Ureter (tissue), 1 donor: ENCODE data around the gene ANO3. TPM values are rescaled to one million over a fixed set of nuclear protein-coding genes. Genes with fewer than 3 reads are reported as not detected.
"Not testable (repeated sequence)": the region's sequence is repeated elsewhere in the genome, so short reads cannot be mapped to it uniquely, and the experiment has no call there.

ENCODE experiments used
- DNase-seq: peaks from one replicate; pipeline ENCODE4 v3.0.0-alpha.2; 2020; ENCODE audit warnings: low spot score
- total RNA-seq: library from RNA; stranded (reverse); gene quantifications from one replicate; pipeline ENCODE4 v1.2.4, GENCODE V29; 2023
- donor health status: DM: yes; HTN: yes; CAD: no.

The ANO3 gene
- total RNA-seq, 1 donor from 2014 or later = 0.55 TPM

- DNase-seq = no peak
These were observed 241.0 kb downstream of the ANO3 start for GRCh38 chr11:26572770-26573402.

DNA sequence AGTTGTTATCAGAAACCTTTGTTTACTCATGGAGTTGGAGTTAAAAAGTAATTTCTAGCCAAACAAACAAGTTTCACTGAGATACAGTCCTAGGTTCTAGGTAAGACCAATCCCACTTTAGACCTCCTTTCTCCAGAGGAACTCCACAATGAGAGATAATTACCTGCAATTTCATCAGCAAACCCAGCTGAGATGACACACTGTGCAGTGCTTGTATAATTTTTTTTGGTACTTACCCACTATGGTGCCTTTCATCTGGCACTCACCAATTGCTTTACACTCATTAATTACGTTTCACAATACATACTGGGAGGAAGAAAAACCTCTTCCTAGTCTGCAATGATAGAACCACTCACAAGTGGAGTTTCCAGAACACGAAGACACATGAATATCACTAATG, 242.0 kb downstream of the ANO3 start:
- no peak for DNase-seq

DNA sequence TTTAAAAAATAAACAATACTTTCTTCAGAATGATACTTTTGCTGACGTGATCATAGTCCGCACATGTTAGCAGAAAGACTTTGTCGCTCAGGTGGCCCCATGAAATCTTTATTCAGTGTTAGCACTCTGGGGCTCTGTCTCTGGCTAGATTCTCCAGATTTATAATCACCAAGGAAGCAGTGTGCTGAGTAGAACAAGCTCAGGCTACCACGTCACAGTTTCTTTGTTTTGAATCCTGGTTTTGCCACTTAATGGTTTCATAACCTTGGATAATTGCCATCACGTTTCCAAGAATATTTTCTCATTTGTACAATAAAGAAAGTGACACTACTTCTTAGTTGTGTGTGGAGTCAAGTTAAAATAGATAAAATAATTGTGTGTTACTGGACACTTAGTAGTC, 244.0 kb downstream of the ANO3 start:
- no peak for DNase-seq

GRCh38 chr11:26578998-26579661, 247.2 kb downstream of the ANO3 start:
- no peak for DNase-seq

- DNase-seq = no peak
These were observed 247.8 kb downstream of the ANO3 start for GRCh38 chr11:26579683-26580082.

DNA sequence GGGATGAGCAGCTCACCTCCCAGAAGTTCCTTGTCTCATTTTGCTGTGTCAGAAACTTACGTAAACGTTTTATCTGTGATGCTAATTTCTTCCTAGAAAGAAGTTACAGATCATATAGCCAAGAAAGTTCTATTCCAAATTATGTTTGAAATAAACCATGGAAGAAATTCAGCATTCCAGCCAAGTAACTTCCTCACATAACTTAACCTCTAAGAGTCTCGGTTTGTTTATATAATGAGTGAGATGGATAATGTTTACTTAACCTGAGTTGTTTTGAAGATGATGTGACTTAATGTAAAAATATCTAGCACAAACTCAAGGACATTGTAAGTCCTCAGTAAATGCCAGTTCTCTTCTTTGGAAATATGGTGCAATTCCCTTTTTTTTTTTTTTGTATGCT, 249.0 kb downstream of the ANO3 start:
- DNase-seq = no peak

- no peak for DNase-seq
These were observed 251.6 kb downstream of the ANO3 start for GRCh38 chr11:26583550-26583949.

DNA sequence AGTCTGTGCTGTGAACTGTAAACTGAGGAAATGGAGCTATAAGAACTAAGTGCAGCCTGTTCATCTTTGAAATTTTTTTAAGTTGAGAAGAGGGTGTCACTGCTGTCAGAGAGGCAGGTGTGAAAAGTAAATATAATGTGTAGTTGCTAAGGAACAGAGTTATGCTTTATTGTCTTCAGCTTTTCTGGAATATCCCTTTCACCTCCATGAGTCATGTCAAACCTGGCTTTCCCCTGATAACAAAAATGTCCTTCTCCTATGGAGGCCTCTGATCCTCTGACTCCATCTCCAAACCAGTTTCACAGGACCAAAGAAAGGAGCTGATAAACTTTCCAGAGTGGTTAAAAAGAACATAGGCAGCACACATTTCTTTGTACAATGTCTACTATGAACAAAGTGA, 252.9 kb downstream of the ANO3 start:
- DNase-seq = no peak

GRCh38 chr11:26587073-26587472, 255.1 kb downstream of the ANO3 start:
- no peak for DNase-seq

- no peak for DNase-seq
These were observed 261.8 kb downstream of the ANO3 start for GRCh38 chr11:26593691-26594090.

DNA sequence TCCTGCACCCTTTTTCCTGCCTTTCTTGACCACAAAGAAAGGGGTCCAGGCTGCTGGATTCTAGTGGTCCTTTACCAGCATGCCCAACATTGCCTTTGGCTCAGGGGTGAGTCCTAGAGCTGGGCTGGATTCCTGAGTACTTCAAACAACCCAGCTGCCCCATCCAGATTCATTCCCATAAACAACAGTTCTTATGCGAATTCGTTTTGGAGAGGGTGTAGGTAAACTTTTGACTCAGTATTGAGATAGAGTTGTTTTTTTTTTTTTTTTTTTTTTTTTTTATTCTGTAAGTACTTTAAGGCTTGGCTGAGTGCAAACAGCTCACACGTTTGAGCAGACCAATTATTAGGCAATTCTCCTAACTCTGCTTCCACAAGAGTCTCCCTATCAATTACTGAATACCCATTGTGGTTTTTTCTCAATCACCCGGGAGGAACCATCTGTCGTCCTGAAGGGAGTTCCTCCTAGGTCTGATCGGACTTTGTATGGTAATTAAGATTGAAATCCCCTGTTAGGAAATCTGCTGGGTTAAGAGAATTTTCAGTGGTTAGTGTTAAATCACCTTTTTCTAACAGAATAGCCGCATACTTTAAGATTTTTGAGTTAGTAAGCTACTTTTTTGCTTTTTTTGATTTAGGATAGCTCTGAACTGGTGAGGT, 263.4 kb downstream of the ANO3 start:
- DNase-seq = not testable (repeated sequence)

GRCh38 chr11:26597049-26597689, 265.2 kb downstream of the ANO3 start:
- not testable (repeated sequence) for DNase-seq

GRCh38 chr11:26597899-26598298, 266.0 kb downstream of the ANO3 start:
- no peak for DNase-seq

GRCh38 chr11:26599425-26599824, 267.5 kb downstream of the ANO3 start:
- no peak for DNase-seq

- no peak for DNase-seq
These were observed 268.0 kb downstream of the ANO3 start for GRCh38 chr11:26599876-26600434.

GRCh38 chr11:26607725-26608506, 276.0 kb downstream of the ANO3 start:
- DNase-seq = no peak

- no peak for DNase-seq
These were observed 276.7 kb downstream of the ANO3 start for GRCh38 chr11:26608507-26609146.

DNA sequence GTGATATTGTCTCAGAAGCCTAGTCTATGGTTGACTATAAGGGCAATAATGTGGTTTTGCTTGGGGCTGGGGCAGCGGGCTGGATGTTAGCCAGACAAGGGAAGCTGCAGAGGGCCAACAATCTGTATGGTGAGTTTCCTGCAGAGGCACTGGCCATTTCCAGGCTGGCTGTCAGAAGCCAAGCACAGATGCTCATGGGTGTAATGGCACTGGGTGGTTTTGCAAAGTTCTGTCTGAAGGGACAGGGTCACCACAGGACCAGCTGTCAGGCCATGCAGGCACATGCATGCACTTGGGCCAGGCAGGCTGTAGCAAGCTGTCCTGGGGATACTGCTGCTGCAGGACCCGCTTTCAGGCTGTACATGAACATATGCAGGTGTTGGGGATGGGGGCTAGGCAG, 281.8 kb downstream of the ANO3 start:
- DNase-seq = no peak

GRCh38 chr11:26618441-26618840, 286.5 kb downstream of the ANO3 start:
- no peak for DNase-seq

- no peak for DNase-seq
These were observed 288.5 kb downstream of the ANO3 start for GRCh38 chr11:26620282-26621045.
